Panc1 (cell line): Measurements from ENCODE around the gene MTG1.
A peak's percentile ranks its signal among the peaks of the same experiment; 100 is the strongest.

Source experiments
- POLR2AphosphoS5 ChIP-seq: IDR thresholded peaks from 2 replicates; pipeline ENCODE4 v1.6.1; 2012; ENCODE audit warnings: mild to moderate bottlenecking, low read depth, low read length, moderate library complexity
- TF ChIP-seq, protein P1 (sequence below): fragments of 450-650 bp; IDR thresholded peaks from 2 replicates; pipeline ENCODE4 v1.5.1; 2017; ENCODE audit warnings: mild to moderate bottlenecking

GRCh38 chr10:133373174-133374090 is 20.5 kb upstream of the MTG1 start, which contains the start of gene ECHS1:
- TF ChIP-seq, protein P1, sequence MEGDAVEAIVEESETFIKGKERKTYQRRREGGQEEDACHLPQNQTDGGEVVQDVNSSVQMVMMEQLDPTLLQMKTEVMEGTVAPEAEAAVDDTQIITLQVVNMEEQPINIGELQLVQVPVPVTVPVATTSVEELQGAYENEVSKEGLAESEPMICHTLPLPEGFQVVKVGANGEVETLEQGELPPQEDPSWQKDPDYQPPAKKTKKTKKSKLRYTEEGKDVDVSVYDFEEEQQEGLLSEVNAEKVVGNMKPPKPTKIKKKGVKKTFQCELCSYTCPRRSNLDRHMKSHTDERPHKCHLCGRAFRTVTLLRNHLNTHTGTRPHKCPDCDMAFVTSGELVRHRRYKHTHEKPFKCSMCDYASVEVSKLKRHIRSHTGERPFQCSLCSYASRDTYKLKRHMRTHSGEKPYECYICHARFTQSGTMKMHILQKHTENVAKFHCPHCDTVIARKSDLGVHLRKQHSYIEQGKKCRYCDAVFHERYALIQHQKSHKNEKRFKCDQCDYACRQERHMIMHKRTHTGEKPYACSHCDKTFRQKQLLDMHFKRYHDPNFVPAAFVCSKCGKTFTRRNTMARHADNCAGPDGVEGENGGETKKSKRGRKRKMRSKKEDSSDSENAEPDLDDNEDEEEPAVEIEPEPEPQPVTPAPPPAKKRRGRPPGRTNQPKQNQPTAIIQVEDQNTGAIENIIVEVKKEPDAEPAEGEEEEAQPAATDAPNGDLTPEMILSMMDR, result no peak
- peak; percentile 88 for TF ChIP-seq POLR2AphosphoS5
